GM12875 (cell line): ENCODE results near the gene CKMT1B.
"Not testable (repeated sequence)": the region's sequence is repeated elsewhere in the genome, so short reads cannot be mapped to it uniquely, and the experiment has no call there.

ENCODE experiments used
- H3K4me3 ChIP-seq: one replicate; pipeline ENCODE4 v1.5.1; 2011; ENCODE audit warnings: low read depth, low read length, control low read depth
- CTCF ChIP-seq: IDR thresholded peaks from 2 replicates; pipeline ENCODE4 v1.5.1; 2011; ENCODE audit warnings: low read depth, mild to moderate bottlenecking, control low read depth, inconsistent platforms, low read length, moderate library complexity, borderline replicate concordance; ENCODE audit not compliant: insufficient read depth

The CKMT1B gene

GRCh38 chr15:43589778-43590466 lies 3.9 kb upstream of the CKMT1B start, which contains the start of gene PPIP5K1:
Gene PPIP5K1, minus strand, starts transcription at chr15:43590208. Its CDS starts 5,704 bp downstream, at chr15:43584504.
- not testable (repeated sequence) for H3K4me3 ChIP-seq

GRCh38 chr15:43592841-43593240 lies 986 bp upstream of the CKMT1B start:
- H3K4me3 ChIP-seq = not testable (repeated sequence)

GRCh38 chr15:43599131-43599530 lies 5.3 kb downstream of the CKMT1B start:
- H3K4me3 ChIP-seq = not testable (repeated sequence)

GRCh38 chr15:43600200-43600599 lies 6.4 kb downstream of the CKMT1B start:
- H3K4me3 ChIP-seq = not testable (repeated sequence)

GRCh38 chr15:43602233-43602632 lies 8.4 kb downstream of the CKMT1B start:
- H3K4me3 ChIP-seq = not testable (repeated sequence)

GRCh38 chr15:43617750-43618149 lies 23.9 kb downstream of the CKMT1B start:
- H3K4me3 ChIP-seq = not testable (repeated sequence)

GRCh38 chr15:43618700-43619099 lies 24.9 kb downstream of the CKMT1B start, which contains the start of gene STRC:
Gene STRC, minus strand, starts transcription at chr15:43618800. Its CDS starts 78 bp downstream, at chr15:43618722.
- not testable (repeated sequence) for H3K4me3 ChIP-seq

GRCh38 chr15:43622068-43622799 lies 28.4 kb downstream of the CKMT1B start:
- not testable (repeated sequence) for H3K4me3 ChIP-seq

GRCh38 chr15:43625106-43625505 lies 31.3 kb downstream of the CKMT1B start:
- TF ChIP-seq CTCF = no peak

GRCh38 chr15:43626937-43627336 lies 33.1 kb downstream of the CKMT1B start:
- not testable (repeated sequence) for H3K4me3 ChIP-seq

More at GRCh38 chr15:43625106-43625505, 31.3 kb downstream of the CKMT1B start:
- H3K4me3 ChIP-seq = no peak overlapping the region

GRCh38 chr15:43638464-43639204 lies 44.8 kb downstream of the CKMT1B start:
- H3K4me3 ChIP-seq = not testable (repeated sequence)
